GM21381 (cell line): ENCODE results near the gene KATNB1.
"Not testable (repeated sequence)": the region's sequence is repeated elsewhere in the genome, so short reads cannot be mapped to it uniquely, and the experiment has no call there.

Source experiments
- ATAC-seq: cut with Tn5 transposase; IDR thresholded peaks from one replicate; pipeline ENCODE4 v1.9.1; 2021; ENCODE audit warnings: mild to moderate bottlenecking, moderate library complexity; ENCODE audit not compliant: unreplicated experiment

Gene KATNB1

GRCh38 chr16:57766714-57767348, 31.3 kb downstream of the KATNB1 start:
- no peak for ATAC-seq

DNA sequence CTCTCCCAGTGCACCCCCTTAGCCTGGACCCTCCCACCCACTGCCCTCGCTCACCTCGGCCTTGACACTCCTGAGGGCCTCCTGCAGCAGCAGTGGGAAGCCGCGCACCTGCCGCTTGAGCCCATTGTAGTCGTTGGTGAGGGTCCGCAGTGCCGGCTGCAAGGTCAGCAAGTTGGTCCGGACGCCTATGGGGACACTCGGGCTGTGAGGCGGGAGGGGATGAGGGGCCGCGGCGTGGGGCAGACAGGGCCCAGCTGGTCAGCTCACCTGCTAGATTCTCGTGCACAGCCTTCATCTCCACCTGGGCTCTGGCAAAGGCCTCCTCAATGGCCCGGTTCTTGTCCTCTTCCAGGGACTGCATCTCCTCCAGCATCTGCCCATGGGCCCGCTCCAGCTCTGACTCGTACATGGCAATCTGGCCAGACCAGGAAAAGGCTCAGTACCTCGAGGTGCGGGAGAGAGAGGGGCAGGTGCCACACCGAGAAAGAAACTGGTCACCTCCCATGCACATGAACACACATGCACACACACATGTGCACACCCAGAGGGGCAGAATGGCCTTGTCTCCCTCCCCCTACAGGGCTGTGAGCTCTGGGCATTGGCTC, 34.1 kb downstream of the KATNB1 start:
- ATAC-seq: no peak

GRCh38 chr16:57770361-57770760, 34.8 kb downstream of the KATNB1 start:
- ATAC-seq: no peak

GRCh38 chr16:57771141-57771785, 35.7 kb downstream of the KATNB1 start:
- no peak for ATAC-seq

DNA sequence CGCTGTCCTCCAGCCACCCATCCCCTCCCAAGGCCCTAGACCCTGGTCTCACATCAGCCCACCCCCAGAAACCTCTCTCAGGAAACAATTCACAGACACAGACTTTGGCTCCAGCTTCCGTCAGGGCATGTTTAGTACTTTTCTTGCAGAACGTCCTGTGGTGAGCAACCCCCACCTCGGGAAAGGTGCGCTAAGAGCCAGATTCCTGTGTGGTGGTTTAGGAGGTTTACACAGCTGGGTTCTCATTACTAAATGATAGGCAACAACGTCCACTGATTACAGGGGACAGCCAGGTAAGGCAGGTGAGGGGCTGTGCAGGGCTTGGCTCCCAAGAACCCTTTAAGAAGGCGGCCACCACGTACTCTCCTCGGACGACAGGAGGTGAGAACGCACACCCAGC, 37.4 kb downstream of the KATNB1 start:
- ATAC-seq: no peak

GRCh38 chr16:57773655-57774295, 38.2 kb downstream of the KATNB1 start:
- no peak for ATAC-seq

DNA sequence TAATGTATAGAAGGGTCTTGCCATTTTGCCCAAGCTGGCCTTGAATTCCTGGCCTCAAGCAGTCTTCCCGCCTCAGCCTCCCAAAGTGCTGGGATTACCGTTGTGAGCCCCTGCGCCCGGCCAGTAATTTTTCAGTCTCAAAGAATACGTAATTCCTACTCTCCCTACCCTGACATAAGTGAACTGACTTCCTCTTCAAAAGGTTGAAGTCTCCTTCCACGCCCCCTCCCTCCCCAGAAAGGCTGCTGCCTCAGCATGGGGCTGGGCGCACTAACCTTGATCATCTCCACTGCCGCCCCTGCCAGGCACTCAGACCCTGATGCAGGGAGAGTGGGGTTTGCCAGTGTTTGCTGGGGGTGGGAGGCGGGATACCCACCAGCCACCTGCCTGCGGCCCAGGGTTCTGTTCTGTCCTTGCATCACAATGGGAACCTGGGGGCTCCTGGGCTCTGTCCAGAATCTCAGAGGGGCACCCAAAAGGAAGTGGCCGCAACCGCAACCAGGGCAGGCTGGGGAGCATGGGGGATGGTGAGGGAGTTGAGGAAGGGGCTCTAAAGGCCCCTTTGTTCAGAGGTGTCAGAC, 39.2 kb downstream of the KATNB1 start:
- no peak for ATAC-seq

- no peak for ATAC-seq
Measured at GRCh38 chr16:57775661-57776469, 40.3 kb downstream of the KATNB1 start.

DNA sequence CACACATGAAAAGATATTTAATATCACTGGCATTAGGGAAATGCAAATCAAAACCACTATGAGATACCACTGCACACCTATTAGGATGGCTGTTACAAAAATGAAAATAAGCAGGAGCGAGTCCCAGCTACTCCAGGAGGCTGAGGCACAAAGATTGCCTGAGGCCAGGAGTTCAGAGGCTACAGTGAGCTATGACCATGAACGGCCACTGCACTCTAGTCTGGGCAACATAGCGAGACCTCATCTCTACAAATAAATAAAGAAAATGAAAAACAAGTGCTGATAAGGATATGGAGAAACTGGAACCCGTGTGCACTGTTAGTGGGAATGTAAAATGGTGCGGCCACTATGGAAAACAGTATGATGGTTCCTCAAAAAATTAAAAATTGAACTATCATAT, 43.1 kb downstream of the KATNB1 start:
- ATAC-seq: no peak

- ATAC-seq: not testable (repeated sequence)
Measured at GRCh38 chr16:57779836-57780235, 44.3 kb downstream of the KATNB1 start.

- ATAC-seq: no peak
Measured at GRCh38 chr16:57781349-57781740, 45.8 kb downstream of the KATNB1 start.

DNA sequence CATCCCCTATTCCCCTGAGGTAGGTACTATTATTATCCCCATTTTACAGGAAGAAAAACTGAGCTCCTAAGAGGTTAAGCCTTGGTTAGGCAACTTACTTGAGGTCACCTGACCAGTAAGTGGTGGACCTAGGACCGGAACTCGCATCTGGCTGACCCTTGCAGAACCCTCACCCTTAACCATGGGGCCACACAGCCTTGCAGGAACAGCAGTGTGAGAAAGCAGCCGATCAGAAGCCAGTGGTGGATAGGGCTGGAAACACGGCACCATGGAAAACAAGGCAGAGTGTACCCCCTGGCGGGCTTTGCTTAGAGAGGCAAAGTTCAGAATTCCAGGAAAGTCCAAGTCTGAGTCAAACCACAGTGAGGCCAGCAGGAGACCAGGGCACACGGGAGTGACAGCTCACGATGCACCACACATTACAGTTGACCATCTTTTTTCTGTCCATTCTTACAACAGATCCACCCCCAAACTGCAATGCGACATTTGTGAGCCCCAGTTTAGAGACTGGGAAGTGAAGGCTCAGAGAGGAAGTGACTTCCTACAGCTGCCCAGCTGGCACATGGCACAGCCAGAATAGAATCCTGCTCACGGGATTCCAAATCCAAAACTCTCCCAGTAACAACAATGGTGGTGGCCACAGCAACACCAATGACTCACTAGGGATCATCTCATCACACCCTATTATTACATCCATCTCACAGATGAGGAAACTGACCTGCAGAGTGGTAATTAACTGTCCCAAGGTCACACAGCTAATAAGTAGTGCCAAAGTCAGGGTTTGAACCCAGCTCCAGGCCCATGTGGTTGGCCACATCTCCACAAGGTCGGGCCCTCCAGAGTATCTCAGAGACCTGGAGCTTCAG, 46.4 kb downstream of the KATNB1 start:
- no peak for ATAC-seq

DNA sequence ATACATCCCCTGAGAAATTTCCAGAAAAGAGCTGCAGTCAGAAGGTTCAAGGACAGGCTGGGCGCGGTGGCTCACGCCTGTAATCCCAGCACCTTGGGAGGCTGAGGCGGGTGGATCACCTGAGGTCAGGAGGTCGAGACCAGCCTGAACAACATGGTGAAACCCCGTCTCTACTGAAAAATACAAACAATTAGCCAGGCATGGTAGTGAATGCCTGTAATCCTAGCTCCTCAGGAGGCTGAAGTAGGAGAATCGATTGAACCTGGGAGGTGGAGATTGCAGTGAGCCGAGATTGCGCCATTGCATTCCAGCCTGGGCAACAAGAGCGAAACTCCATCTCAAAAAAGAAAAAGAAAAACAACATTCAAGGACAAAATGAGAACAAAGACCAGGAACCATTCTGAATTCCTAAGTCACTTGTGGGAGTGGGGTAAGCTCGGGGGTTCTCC, 47.1 kb downstream of the KATNB1 start:
- ATAC-seq: not testable (repeated sequence)

DNA sequence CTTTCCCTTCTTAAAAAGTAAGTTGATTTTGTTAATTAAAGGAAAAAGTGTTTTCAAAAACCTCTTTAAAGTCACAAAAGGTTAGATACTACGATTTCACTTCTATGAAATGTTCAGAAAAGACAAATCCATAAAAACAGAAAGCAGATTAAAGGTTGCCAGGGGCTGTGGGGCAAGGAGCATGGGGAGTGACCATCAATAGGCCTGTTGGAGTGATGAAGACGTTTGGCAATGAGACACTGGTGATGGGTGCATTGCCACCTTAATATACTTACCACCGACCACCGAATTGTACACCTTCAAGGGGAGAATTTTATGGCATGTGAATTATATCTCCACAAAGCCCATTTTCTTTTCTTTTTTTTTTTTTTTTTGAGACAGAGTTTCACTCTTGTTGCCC, 47.5 kb downstream of the KATNB1 start:
- no peak for ATAC-seq

DNA sequence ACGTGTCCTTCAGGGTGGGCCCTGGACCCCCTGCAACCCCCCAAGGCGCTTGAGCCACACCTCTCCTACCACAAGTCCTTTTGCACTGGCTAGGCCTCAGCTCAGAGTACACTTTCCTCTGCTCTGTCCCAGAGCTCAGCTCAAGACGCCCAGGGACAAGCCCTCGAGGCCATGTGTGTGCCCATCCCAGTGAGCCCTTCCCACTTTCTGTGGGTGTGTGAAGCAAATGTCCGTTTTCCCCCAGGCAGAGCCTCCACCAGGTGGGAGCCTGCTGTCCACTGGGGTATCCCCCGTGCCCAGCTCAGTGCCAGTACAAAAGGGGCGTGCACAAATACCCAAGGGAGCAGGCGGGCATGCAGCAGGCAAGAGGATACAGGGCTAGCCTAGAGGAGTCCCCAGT, 48.3 kb downstream of the KATNB1 start:
- ATAC-seq: no peak

DNA sequence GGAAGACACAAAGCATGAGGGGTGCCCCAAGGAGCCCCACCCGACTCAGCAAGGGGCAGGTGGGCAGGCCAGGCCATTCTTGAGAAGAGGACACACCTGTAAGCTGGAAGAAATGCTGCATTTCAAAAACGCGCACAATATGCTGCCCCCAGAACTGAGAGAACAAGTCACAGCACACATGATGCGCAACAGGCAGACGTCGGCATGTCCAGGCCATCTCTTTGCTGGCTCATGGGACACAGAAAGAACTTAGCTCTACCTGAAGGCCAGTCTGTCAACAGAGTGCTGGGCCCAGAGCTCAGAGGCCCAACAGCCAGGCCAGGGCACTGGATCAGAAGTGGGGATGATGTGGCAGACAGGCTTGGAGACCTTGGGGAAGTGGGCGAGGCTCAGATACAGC, 48.8 kb downstream of the KATNB1 start:
- no peak for ATAC-seq

DNA sequence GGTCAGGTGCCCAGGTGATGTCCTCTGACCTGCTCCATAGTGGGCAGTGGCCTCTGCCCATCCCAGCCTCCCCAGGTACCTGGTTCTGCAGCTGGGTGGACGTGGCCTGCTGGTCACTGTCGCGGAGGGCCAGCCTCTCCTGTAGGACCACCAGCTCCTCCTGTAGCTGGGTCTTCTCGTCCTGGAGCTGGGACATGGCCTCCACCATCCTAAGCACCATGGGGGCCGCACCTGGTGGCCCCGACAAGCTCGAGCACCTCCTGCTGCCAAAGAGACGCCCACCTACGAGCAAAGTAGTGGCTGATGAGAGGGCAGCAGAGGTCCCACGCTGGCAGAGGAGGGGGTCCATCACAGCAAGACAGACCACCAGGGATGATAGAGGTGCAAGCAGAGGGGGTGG, 49.8 kb downstream of the KATNB1 start:
- ATAC-seq: no peak

DNA sequence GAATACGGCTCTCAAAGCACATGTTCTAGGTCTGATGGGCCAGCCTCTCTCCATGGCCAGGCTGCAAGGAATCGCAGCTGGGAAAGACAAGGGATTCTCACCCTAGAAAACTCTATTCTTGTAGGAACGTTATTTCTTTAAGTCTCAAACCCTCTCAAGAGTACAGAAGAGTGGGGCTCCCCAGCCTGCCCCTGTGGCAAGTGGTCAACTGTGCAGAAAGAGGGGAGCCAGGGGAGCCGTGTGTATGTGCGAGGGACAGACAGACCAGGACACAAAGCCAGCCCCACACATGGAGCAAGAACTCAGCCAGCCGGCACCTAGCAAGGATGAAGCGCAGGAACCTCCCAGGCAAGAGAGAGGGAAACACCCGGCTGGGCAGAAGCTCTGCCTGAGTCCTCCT, 50.4 kb downstream of the KATNB1 start:
- ATAC-seq: no peak

- ATAC-seq: no peak
Measured at GRCh38 chr16:57786632-57787518, 51.3 kb downstream of the KATNB1 start.
